Fibroblast of lung (primary cell): ENCODE results near the gene P2RX4. TPM values are rescaled to one million over a fixed set of nuclear protein-coding genes. Genes with fewer than 3 reads are reported as not detected.
A peak's percentile ranks its signal among the peaks of the same experiment; 100 is the strongest.

Source experiments
- DNase-seq, 2 donors: peaks; one replicate each; pipeline versions ENCODE4 v3.0.0 to v3.0.0-alpha.2; 2010; ENCODE audit warnings: low read depth in 2 of 2
- H2AFZ ChIP-seq: 2 replicates; pipeline ENCODE4 v1.5.1; 2012; ENCODE audit warnings: low read length, control low read depth, inconsistent platforms
- H3K27ac ChIP-seq: 2 replicates; pipeline ENCODE4 v1.5.1; 2011; ENCODE audit warnings: low read length, control low read depth; ENCODE audit not compliant: insufficient read depth
- H3K27me3 ChIP-seq: 2 replicates; pipeline ENCODE4 v1.5.1; 2011; ENCODE audit warnings: mild to moderate bottlenecking, low read length; ENCODE audit not compliant: control insufficient read depth, insufficient read depth
- H3K36me3 ChIP-seq: 2 replicates; pipeline ENCODE4 v1.5.1; 2011; ENCODE audit warnings: low read length; ENCODE audit not compliant: control insufficient read depth, insufficient read depth
- H3K4me1 ChIP-seq: 2 replicates; pipeline ENCODE4 v1.5.1; 2011; ENCODE audit warnings: low read length; ENCODE audit not compliant: control insufficient read depth, insufficient read depth; ENCODE audit errors: extremely low read depth
- H3K4me2 ChIP-seq: 2 replicates; pipeline ENCODE4 v1.5.1; 2011; ENCODE audit warnings: low read length, control low read depth; ENCODE audit not compliant: insufficient read depth; ENCODE audit errors: extremely low read depth
- H3K4me3 ChIP-seq, 4 experiments: fragments of 200-600 bp in 1 of 4; sonication (generic) in 1 of 4; replicated peaks in 1 of 4; 2 replicates each; pipeline ENCODE4 v1.5.1; 2011 to 2016; ENCODE audit warnings: low read length in 4 of 4, low read depth in 3 of 4, mild to moderate bottlenecking in 3 of 4, control low read depth in 2 of 4, inconsistent platforms in 1 of 4, mixed read lengths in 1 of 4; ENCODE audit not compliant: insufficient read depth in 1 of 4; ENCODE audit errors: control extremely low read depth in 1 of 4
- H3K79me2 ChIP-seq: 2 replicates; pipeline ENCODE4 v1.5.1; 2012; ENCODE audit warnings: mild to moderate bottlenecking, low read length, inconsistent platforms; ENCODE audit not compliant: control insufficient read depth, insufficient read depth
- H3K9ac ChIP-seq: 2 replicates; pipeline ENCODE4 v1.5.1; 2011; ENCODE audit warnings: mild to moderate bottlenecking, low read length, control low read depth; ENCODE audit not compliant: insufficient read depth
- H3K9me3 ChIP-seq: 2 replicates; pipeline ENCODE4 v1.5.1; 2012; ENCODE audit warnings: low read depth, low read length; ENCODE audit not compliant: control insufficient read depth, insufficient read depth
- H4K20me1 ChIP-seq: 2 replicates; pipeline ENCODE4 v1.5.1; 2011; ENCODE audit warnings: low read length; ENCODE audit not compliant: control insufficient read depth, insufficient read depth; ENCODE audit errors: extremely low read depth
- CTCF ChIP-seq, 2 donors: IDR thresholded peaks in 1 of 2; conservative IDR thresholded peaks in 1 of 2; 1 replicate in 1 of 2; 2 replicates in 1 of 2; pipeline ENCODE4 v1.5.1; 2011 to 2012; ENCODE audit warnings: low read length in 2 of 2, control low read depth in 1 of 2, inconsistent platforms in 1 of 2, low read depth in 1 of 2, mild to moderate bottlenecking in 1 of 2
- EZH2 ChIP-seq: IDR thresholded peaks from 2 replicates; pipeline ENCODE4 v1.5.1; 2012; ENCODE audit warnings: low read length, control low read depth, mild to moderate bottlenecking; ENCODE audit errors: missing control alignments
- polyA plus RNA-seq, 2 donors: library from polyadenylated mRNA; depleted of rRNA in 1 of 2; stranded (reverse) in 1 of 2; unstranded in 1 of 2; fragments of >200 nt; gene quantifications; 2 replicates each; pipeline ENCODE4 v1.2.1, GENCODE V29; 2011 to 2012; ENCODE audit warnings: missing spikeins in 1 of 2
- total RNA-seq: library from RNA; depleted of rRNA; stranded (reverse); fragments of >200 nt; gene quantifications from 2 replicates; pipeline ENCODE4 v1.2.1, GENCODE V29; 2014

Gene P2RX4
- total and polyA plus RNA-seq, 2 donors (not counting 1 experiment from before 2014, with no cell fraction given), result 27.2 to 59.8 TPM

DNA sequence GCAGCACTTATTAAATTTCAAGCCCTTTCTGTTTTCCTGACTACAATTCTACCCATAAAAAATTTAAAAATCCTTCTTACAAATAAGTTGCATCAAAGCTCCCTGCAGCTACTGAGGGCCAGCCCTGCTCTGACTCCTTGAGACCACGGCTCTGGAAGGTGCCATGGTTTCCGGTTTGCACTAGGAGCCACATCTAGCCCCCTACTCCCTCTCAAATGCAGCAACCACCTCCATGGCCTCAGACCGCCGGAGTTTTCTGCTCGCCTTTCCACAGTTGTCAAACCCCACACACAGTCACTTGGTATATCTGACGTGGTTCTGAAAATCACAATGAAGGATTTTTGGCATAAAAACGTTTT lies 30.1 kb downstream of the P2RX4 start:
- Histone ChIP-seq H3K4me3 (no peak overlapping the region), H3K4me2 (no peak overlapping the region), H3K79me2 (no peaks in the 10 kb centered on the region), H3K4me1 (peaks cover 5% of the 10 kb centered on the region), H3K9ac (no peak overlapping the region), H3K27ac (no peak overlapping the region), H2AFZ (no peak overlapping the region), H3K9me3 (no peaks in the 10 kb centered on the region), H3K27me3 (no peaks in the 10 kb centered on the region), H3K36me3 (peaks cover 5% of the 10 kb centered on the region), H4K20me1 (no peaks in the 10 kb centered on the region)
- DNase-seq, result no peak
- TF ChIP-seq EZH2 (no peak), CTCF (conservative IDR thresholded peaks at IDR 0.05 in 1 of 2, IDR thresholded peaks at IDR 0.05 in 1 of 2; ENCODE audit: low read depth in 1 of 2, low read length in 2 of 2) (no peak)

DNA sequence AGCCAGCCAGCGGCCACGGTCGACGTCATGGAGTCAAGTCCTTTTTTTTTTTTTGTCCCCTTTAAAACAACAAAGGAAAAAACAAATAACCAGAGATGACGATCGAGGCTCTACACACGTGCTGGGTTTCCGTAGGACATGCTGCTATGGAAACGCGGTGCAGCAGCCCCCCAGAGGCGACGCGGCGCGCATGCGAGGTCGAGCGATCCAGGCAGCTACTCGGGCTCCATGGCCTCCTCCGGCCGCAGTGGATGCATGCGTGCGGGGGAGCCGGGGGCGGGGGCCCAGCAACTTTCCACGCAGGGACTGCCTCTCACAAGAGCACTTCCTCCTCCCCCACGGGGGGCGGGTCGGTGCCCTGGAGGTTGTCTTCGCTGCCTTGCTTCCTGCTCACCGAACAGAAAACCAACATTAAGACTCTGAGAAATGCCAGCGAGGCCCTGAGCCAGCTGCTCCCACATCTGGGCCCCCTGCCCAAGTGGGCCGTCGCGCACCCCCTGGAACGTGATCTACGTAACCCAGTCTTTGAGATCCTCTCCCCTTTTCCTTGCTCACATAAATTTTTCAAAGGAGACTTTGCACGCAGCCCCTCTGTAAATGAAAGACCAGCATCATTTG lies 30.7 kb downstream of the P2RX4 start:
- Histone ChIP-seq H3K4me3 (peak overlapping the region in 1 of 4 experiments; percentile 34), H3K4me2 (no peak overlapping the region), H3K27me3 (no peaks in the 10 kb centered on the region), H3K79me2 (no peaks in the 10 kb centered on the region), H3K36me3 (peaks cover 6% of the 10 kb centered on the region), H2AFZ (no peak overlapping the region), H3K9ac (no peak overlapping the region), H4K20me1 (no peaks in the 10 kb centered on the region), H3K9me3 (no peaks in the 10 kb centered on the region), H3K4me1 (peaks cover 5% of the 10 kb centered on the region), H3K27ac (no peak overlapping the region)
- TF ChIP-seq EZH2 (no peak), CTCF (conservative IDR thresholded peaks at IDR 0.05 in 1 of 2, IDR thresholded peaks at IDR 0.05 in 1 of 2; ENCODE audit: low read depth in 1 of 2, low read length in 2 of 2) (no peak)
- peak; percentile 8 to 32 for DNase-seq

GRCh38 chr12:121241156-121241970 lies 31.4 kb downstream of the P2RX4 start:
- no peak for DNase-seq
- H3K79me2 ChIP-seq, result no peaks in the 10 kb centered on the region
- no peak overlapping the region for H2AFZ ChIP-seq
- H3K27ac ChIP-seq, result no peak overlapping the region
- no peak for TF ChIP-seq EZH2
- no peak for TF ChIP-seq CTCF (conservative IDR thresholded peaks at IDR 0.05 in 1 of 2, IDR thresholded peaks at IDR 0.05 in 1 of 2; ENCODE audit: low read depth in 1 of 2, low read length in 2 of 2)
- H3K4me1 ChIP-seq, result peaks cover 5% of the 10 kb centered on the region
- H3K9ac ChIP-seq, result no peak overlapping the region
- H3K27me3 ChIP-seq, result no peaks in the 10 kb centered on the region
- peaks cover 6% of the 10 kb centered on the region for H3K36me3 ChIP-seq
- no peak overlapping the region for H3K4me2 ChIP-seq
- H3K4me3 ChIP-seq, result no peak overlapping the region
- H4K20me1 ChIP-seq, result no peaks in the 10 kb centered on the region
- H3K9me3 ChIP-seq, result no peaks in the 10 kb centered on the region
